Stomach (tissue), 9 donors: ENCODE measurements around the gene CHDH. TPM values are rescaled to one million over a fixed set of nuclear protein-coding genes. Genes with fewer than 3 reads are reported as not detected.

Experiments
- DNase-seq, 2 donors: peaks; one replicate each; pipeline versions ENCODE4 v3.0.0 to v3.0.0-alpha.2; 2013 to 2019
- H3K27ac ChIP-seq, 5 donors: fragments of 200-600 bp in 4 of 5; sonication (generic) in 4 of 5; one replicate each; pipeline ENCODE4 v1.5.1; 2013 to 2019; ENCODE audit warnings: mild to moderate bottlenecking in 1 of 5, moderate library complexity in 1 of 5
- H3K27me3 ChIP-seq, 3 donors: fragments of 200-600 bp; sonication (generic); one replicate each; pipeline ENCODE4 v1.5.1; 2017 to 2019; ENCODE audit warnings: mixed run types in 1 of 3
- H3K36me3 ChIP-seq, 4 donors: fragments of 200-600 bp; sonication (generic); 1 replicate in 3 of 4; 2 replicates in 1 of 4; pipeline ENCODE4 v1.5.1; 2016 to 2019
- H3K4me1 ChIP-seq, 4 donors: fragments of 200-600 bp; sonication (generic); one replicate each; pipeline ENCODE4 v1.5.1; 2016 to 2019
- H3K4me3 ChIP-seq, 4 donors: fragments of 200-600 bp; sonication (generic) in 3 of 4; one replicate each; pipeline ENCODE4 v1.5.1; 2016 to 2019; ENCODE audit warnings: mild to moderate bottlenecking in 1 of 4
- H3K9me3 ChIP-seq, 4 donors: fragments of 200-600 bp; sonication (generic); one replicate each; pipeline ENCODE4 v1.5.1; 2016 to 2019
- EP300 ChIP-seq: sonication (generic); formaldehyde crosslinking; IDR thresholded peaks from one replicate; pipeline ENCODE4 v1.6.1; 2017; ENCODE audit warnings: antibody characterized with exemption
- POLR2A ChIP-seq, 4 donors: fragments of 450-650 bp; IDR thresholded peaks; one replicate each; pipeline ENCODE4 v1.6.1; 2016; ENCODE audit warnings: antibody characterized with exemption in 4 of 4, control low read depth in 2 of 4, mild to moderate bottlenecking in 1 of 4, moderate library complexity in 1 of 4
- POLR2AphosphoS5 ChIP-seq, 3 donors: sonication (generic); formaldehyde crosslinking; IDR thresholded peaks; one replicate each; pipeline ENCODE4 v1.6.1; 2016; ENCODE audit warnings: antibody characterized with exemption in 3 of 3
- WGBS, 5 donors: extraction: QIAGEN DNeasy Blood & Tissue Kit in 3 of 5; methylation state at CpG; one replicate each; pipeline versions ENCODE4 v1.1.5 to v1.1.7; 2013 to 2018; 5-methylcytosine and 5-hydroxymethylcytosine counted together
- intact Hi-C: fragments of 100-400 bp; cut with DNase I; formaldehyde crosslinking; loops from one replicate; pipeline ENCODE4 v1.15.1; 2023; ENCODE audit warnings: low total_unique reads
- polyA plus RNA-seq, 3 donors: library from polyadenylated mRNA; stranded (reverse); fragments of 200-250 nt; gene quantifications; one replicate each; pipeline ENCODE4 v1.2.3, GENCODE V29; 2013
- total RNA-seq, 5 donors: library from RNA; depleted of rRNA; stranded (reverse); fragments of >200 nt; gene quantifications; one replicate each; pipeline versions ENCODE4 v1.1.0 to v1.2.3, GENCODE V29; 2014 to 2016
- TF ChIP-seq, protein P1 (sequence below), 7 experiments: fragments of 450-650 bp in 4 of 7; fragments of 200-600 bp in 3 of 7; sonication (generic) in 3 of 7; IDR thresholded peaks; one replicate each; pipeline ENCODE4 v1.5.1; 2016 to 2019; ENCODE audit warnings: antibody characterized with exemption in 7 of 7, control low read depth in 2 of 7, mild to moderate bottlenecking in 1 of 7
- donor health status: healthy with polysubstance abuse.
- donor health status: Bipolar disorder and iron deficiency.
- donor health status: healthy.

Gene CHDH
- total and polyA plus RNA-seq, 8 donors = 1.7 to 385 (median 8.4) TPM

- Histone ChIP-seq H3K27ac (no peak overlapping the region), H3K4me3 (no peak overlapping the region), H3K36me3 (peaks cover 18 to 63% (median 58%) of the 10 kb centered on the region in 4 donors), H3K4me1 (peaks cover 0 to 9% (median 0%) of the 10 kb centered on the region in 4 donors), H3K27me3 (no peaks in the 10 kb centered on the region), H3K9me3 (no peaks in the 10 kb centered on the region)
- DNase-seq = no peak
- intact Hi-C loops = no loop called here
- TF ChIP-seq POLR2A (IDR thresholded peaks at IDR 0.05) (no peak), EP300 (no peak), POLR2AphosphoS5 (IDR thresholded peaks at IDR 0.05) (no peak)
- TF ChIP-seq, protein P1, sequence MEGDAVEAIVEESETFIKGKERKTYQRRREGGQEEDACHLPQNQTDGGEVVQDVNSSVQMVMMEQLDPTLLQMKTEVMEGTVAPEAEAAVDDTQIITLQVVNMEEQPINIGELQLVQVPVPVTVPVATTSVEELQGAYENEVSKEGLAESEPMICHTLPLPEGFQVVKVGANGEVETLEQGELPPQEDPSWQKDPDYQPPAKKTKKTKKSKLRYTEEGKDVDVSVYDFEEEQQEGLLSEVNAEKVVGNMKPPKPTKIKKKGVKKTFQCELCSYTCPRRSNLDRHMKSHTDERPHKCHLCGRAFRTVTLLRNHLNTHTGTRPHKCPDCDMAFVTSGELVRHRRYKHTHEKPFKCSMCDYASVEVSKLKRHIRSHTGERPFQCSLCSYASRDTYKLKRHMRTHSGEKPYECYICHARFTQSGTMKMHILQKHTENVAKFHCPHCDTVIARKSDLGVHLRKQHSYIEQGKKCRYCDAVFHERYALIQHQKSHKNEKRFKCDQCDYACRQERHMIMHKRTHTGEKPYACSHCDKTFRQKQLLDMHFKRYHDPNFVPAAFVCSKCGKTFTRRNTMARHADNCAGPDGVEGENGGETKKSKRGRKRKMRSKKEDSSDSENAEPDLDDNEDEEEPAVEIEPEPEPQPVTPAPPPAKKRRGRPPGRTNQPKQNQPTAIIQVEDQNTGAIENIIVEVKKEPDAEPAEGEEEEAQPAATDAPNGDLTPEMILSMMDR (IDR thresholded peaks at IDR 0.05) = no peak
- 89 to 93% (median 90%) methylated on average over 6 of the region's 6 CpGs for WGBS, 5 donors
Observed at GRCh38 chr3:53859178-53859577, 13.0 kb upstream of the CHDH start.

- H3K4me1 ChIP-seq = peaks cover 0 to 9% (median 0%) of the 10 kb centered on the region in 4 donors
- H3K27ac ChIP-seq = no peak overlapping the region
- TF ChIP-seq, protein P1 (IDR thresholded peaks at IDR 0.05) = no peak
- TF ChIP-seq EP300 (no peak), POLR2AphosphoS5 (IDR thresholded peaks at IDR 0.05) (no peak), POLR2A (IDR thresholded peaks at IDR 0.05) (no peak)
- no peak for DNase-seq
- intact Hi-C loops = no loop called here
- H3K9me3 ChIP-seq = no peaks in the 10 kb centered on the region
- no peaks in the 10 kb centered on the region for H3K27me3 ChIP-seq
- WGBS, 5 donors = 72 to 84% (median 75%) methylated on average over 7 of the region's 7 CpGs
- H3K4me3 ChIP-seq = no peak overlapping the region
- H3K36me3 ChIP-seq = peaks cover 14 to 54% (median 48%) of the 10 kb centered on the region in 4 donors
Observed at GRCh38 chr3:53858096-53858741, 12.0 kb upstream of the CHDH start.

DNA sequence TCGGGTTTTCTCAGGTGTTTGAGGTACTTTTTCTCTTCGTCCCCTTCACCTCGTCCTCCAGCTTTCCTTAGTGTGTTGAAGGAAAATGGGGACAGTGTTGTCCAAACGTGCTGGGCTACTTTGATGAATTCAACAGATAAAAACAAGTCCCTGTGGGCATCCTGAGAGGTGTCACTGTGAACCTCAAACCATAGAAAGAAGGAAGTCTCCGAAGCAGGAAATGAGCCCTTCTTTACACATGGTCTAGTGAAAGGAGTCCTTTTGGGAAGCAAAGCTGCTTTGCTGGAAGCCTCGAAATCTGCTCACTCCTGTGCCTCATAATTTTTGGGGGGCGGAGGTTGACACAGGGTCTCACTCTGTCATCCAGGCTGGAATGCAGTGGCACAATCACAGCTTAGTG, 10.7 kb upstream of the CHDH start:
- peaks cover 0 to 9% (median 0%) of the 10 kb centered on the region in 4 donors for H3K4me1 ChIP-seq
- H3K36me3 ChIP-seq = peaks cover 8 to 41% (median 36%) of the 10 kb centered on the region in 4 donors
- H3K27ac ChIP-seq = no peak overlapping the region
- H3K27me3 ChIP-seq = no peaks in the 10 kb centered on the region
- intact Hi-C loops = no loop called here
- 67 to 85% (median 75%) methylated on average over 7 of the region's 7 CpGs for WGBS, 5 donors
- H3K4me3 ChIP-seq = no peak overlapping the region
- no peak for DNase-seq
- no peaks in the 10 kb centered on the region for H3K9me3 ChIP-seq
- TF ChIP-seq POLR2A (IDR thresholded peaks at IDR 0.05) = no peak

DNA sequence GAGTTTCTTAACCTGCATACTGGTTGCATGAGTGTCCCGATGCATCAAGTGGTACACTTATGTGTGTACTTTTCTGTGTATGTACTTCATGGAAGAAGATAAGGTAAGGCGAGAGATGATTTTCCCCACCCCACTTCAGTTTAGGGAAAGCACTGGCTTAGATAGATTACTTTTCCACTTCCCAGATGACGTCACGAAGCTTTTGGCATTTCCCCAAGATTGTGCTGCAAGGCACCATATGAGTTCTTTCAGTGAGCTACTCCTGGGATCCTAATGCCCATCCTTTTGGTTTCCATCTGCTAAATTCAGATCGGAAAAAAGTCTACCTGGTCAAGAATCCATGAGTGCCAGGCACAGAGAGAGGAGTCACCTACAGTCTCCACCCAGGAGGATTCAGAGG, 4.7 kb upstream of the CHDH start:
- Histone ChIP-seq H3K4me3 (no peak overlapping the region), H3K27me3 (peaks cover 0 to 31% (median 9%) of the 10 kb centered on the region in 3 donors), H3K4me1 (peaks cover 8 to 15% (median 10%) of the 10 kb centered on the region in 4 donors), H3K27ac (no peak overlapping the region), H3K36me3 (no peaks in the 10 kb centered on the region), H3K9me3 (no peaks in the 10 kb centered on the region)
- DNase-seq = peak; percentile 68 to 81
- TF ChIP-seq POLR2A (IDR thresholded peaks at IDR 0.05) (no peak), EP300 (no peak)
- TF ChIP-seq, protein P1 (IDR thresholded peaks at IDR 0.05) = no peak
- intact Hi-C loops = no loop called here
- 29 to 50% (median 33%) methylated on average over 5 of the region's 5 CpGs for WGBS, 5 donors

DNA sequence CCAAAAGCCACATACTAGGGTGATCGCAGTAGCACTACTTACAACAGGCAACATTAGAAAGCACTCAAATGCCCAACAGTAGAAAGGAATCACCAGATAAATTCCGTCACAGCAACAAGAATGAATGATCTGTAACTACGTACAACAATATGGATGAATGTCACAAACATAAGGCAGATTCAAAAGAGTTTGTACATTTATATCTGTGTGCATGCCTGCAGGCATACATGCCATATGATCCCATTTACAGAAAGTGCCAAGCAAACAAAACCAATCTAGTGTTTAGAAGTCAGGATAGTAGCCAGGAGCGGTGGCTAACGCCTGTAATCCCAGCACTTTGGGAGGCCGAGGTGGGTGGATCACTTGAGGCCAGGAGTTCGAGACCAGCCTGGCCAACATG, 3.7 kb upstream of the CHDH start:
- no peak for DNase-seq
- H3K4me3 ChIP-seq = no peak overlapping the region
- 91 to 98% (median 96%) methylated on average over 7 of the region's 7 CpGs for WGBS, 5 donors
- peaks cover 0 to 41% (median 18%) of the 10 kb centered on the region in 3 donors for H3K27me3 ChIP-seq
- TF ChIP-seq POLR2A (IDR thresholded peaks at IDR 0.05) (no peak), POLR2AphosphoS5 (IDR thresholded peaks at IDR 0.05) (no peak), EP300 (no peak)
- TF ChIP-seq, protein P1 (IDR thresholded peaks at IDR 0.05) = no peak
- H3K27ac ChIP-seq = no peak overlapping the region
- intact Hi-C loops = no loop called here
- H3K36me3 ChIP-seq = no peaks in the 10 kb centered on the region
- no peaks in the 10 kb centered on the region for H3K9me3 ChIP-seq
- peaks cover 9 to 24% (median 19%) of the 10 kb centered on the region in 4 donors for H3K4me1 ChIP-seq
